GM18858 (cell line): Measurements from ENCODE around the gene GEMIN7.

ENCODE experiments used
- ATAC-seq: cut with Tn5 transposase; IDR thresholded peaks from one replicate; pipeline ENCODE4 v1.9.1; 2021; ENCODE audit not compliant: unreplicated experiment

Gene GEMIN7

GRCh38 chr19:45059258-45059965 lies 19.6 kb upstream of the GEMIN7 start:
- ATAC-seq: no peak

- ATAC-seq: no peak
Measured at GRCh38 chr19:45061965-45062364, 17.1 kb upstream of the GEMIN7 start.

- ATAC-seq: no peak
Measured at GRCh38 chr19:45063851-45064801, 14.9 kb upstream of the GEMIN7 start.

GRCh38 chr19:45066921-45067661 lies 12.0 kb upstream of the GEMIN7 start:
- no peak for ATAC-seq

- ATAC-seq: no peak
Measured at GRCh38 chr19:45068041-45068440, 11.0 kb upstream of the GEMIN7 start.

GRCh38 chr19:45069056-45069455 lies 10.0 kb upstream of the GEMIN7 start:
- ATAC-seq: no peak

- ATAC-seq: no peak
Measured at GRCh38 chr19:45070214-45070613, 8.8 kb upstream of the GEMIN7 start.

GRCh38 chr19:45070861-45071544 lies 8.1 kb upstream of the GEMIN7 start:
- ATAC-seq: no peak

- ATAC-seq: no peak
Measured at GRCh38 chr19:45071545-45071938, 7.5 kb upstream of the GEMIN7 start.

- no peak for ATAC-seq
Measured at GRCh38 chr19:45071969-45072790, 6.9 kb upstream of the GEMIN7 start.

GRCh38 chr19:45074744-45075300 lies 4.2 kb upstream of the GEMIN7 start:
- ATAC-seq: peak; percentile 15

- ATAC-seq: peak; percentile 38
Measured at GRCh38 chr19:45075301-45076028, 3.6 kb upstream of the GEMIN7 start.

GRCh38 chr19:45076029-45076850 lies 2.8 kb upstream of the GEMIN7 start, which contains the start of gene ZNF296:
Gene ZNF296 (minus strand): TSS chr19:45076478. CDS start chr19:45076373, 105 bp downstream.
- ATAC-seq: peak; percentile 42

- no peak for ATAC-seq
Measured at GRCh38 chr19:45076851-45077730, 2.0 kb upstream of the GEMIN7 start.

GRCh38 chr19:45078390-45079062 lies 534 bp upstream of the GEMIN7 start:
- no peak for ATAC-seq

GRCh38 chr19:45079911-45080370 lies 881 bp downstream of the GEMIN7 start:
- no peak for ATAC-seq
